Keratinocyte (primary cell): ENCODE measurements around the gene CARD11. TPM values are rescaled to one million over a fixed set of nuclear protein-coding genes. Genes with fewer than 3 reads are reported as not detected.

Experiments used
- DNase-seq: peaks from one replicate; pipeline ENCODE4 v3.0.0-alpha.2; 2011; ENCODE audit warnings: low read depth, missing footprints, low spot score
- FAIRE-seq: peaks from 2 replicates; lab custom pipeline; 2011; peaks lifted over from hg19 to GRCh38; lab: Jason Lieb, UNC
- H2AFZ ChIP-seq: 2 replicates; pipeline ENCODE4 v1.6.0; 2012; ENCODE audit warnings: low read length, control low read depth, inconsistent platforms; ENCODE audit not compliant: control insufficient read depth
- H3K27ac ChIP-seq: 2 replicates; pipeline ENCODE4 v1.5.1; 2011; ENCODE audit warnings: low read length; ENCODE audit not compliant: control insufficient read depth, insufficient read depth
- H3K27me3 ChIP-seq: 3 replicates; pipeline ENCODE4 v1.6.0; 2011; ENCODE audit warnings: low read length; ENCODE audit not compliant: control insufficient read depth, insufficient read depth; ENCODE audit errors: extremely low read depth
- H3K36me3 ChIP-seq, 2 experiments: 2 replicates in 1 of 2; 3 replicates in 1 of 2; pipeline ENCODE4 v1.5.1; 2011; ENCODE audit warnings: low read length in 2 of 2, mild to moderate bottlenecking in 1 of 2; ENCODE audit not compliant: control insufficient read depth in 2 of 2, insufficient read depth in 2 of 2; ENCODE audit errors: extremely low read depth in 1 of 2
- H3K4me1 ChIP-seq: 3 replicates; pipeline ENCODE4 v1.5.1; 2011; ENCODE audit warnings: low read length; ENCODE audit not compliant: control insufficient read depth, insufficient read depth; ENCODE audit errors: extremely low read depth
- H3K4me2 ChIP-seq: 3 replicates; pipeline ENCODE4 v1.6.0; 2011; ENCODE audit warnings: low read depth, low read length; ENCODE audit not compliant: control insufficient read depth, insufficient read depth; ENCODE audit errors: extremely low read depth
- H3K4me3 ChIP-seq, 3 experiments: fragments of 200-600 bp in 1 of 3; sonication (generic) in 1 of 3; 2 replicates in 2 of 3; 3 replicates in 1 of 3; pipeline ENCODE4 v1.5.1; 2011 to 2016; ENCODE audit warnings: low read length in 3 of 3, mild to moderate bottlenecking in 3 of 3, control low read depth in 2 of 3, inconsistent platforms in 1 of 3, low read depth in 1 of 3, mixed read lengths in 1 of 3, mixed run types in 1 of 3, moderate library complexity in 1 of 3; ENCODE audit not compliant: control insufficient read depth in 2 of 3, insufficient read depth in 2 of 3; ENCODE audit errors: extremely low read depth in 1 of 3
- H3K79me2 ChIP-seq: 2 replicates; pipeline ENCODE4 v1.6.0; 2012; ENCODE audit warnings: low read length; ENCODE audit not compliant: control insufficient read depth, insufficient read depth
- H3K9ac ChIP-seq: 3 replicates; pipeline ENCODE4 v1.6.0; 2011; ENCODE audit warnings: low read length; ENCODE audit not compliant: control insufficient read depth, insufficient read depth; ENCODE audit errors: extremely low read depth
- H3K9me1 ChIP-seq: 3 replicates; pipeline ENCODE4 v1.6.0; 2011; ENCODE audit warnings: low read length; ENCODE audit not compliant: control insufficient read depth, insufficient read depth; ENCODE audit errors: extremely low read depth
- H3K9me3 ChIP-seq: 2 replicates; pipeline ENCODE4 v1.5.1; 2012; ENCODE audit warnings: low read depth, low read length; ENCODE audit not compliant: control insufficient read depth
- H4K20me1 ChIP-seq: 3 replicates; pipeline ENCODE4 v1.6.0; 2011; ENCODE audit warnings: low read length; ENCODE audit not compliant: control insufficient read depth, insufficient read depth; ENCODE audit errors: extremely low read depth
- CTCF ChIP-seq, 3 experiments: IDR thresholded peaks in 1 of 3; conservative IDR thresholded peaks in 1 of 3; optimal IDR thresholded peaks in 1 of 3; 2 replicates in 2 of 3; 3 replicates in 1 of 3; pipeline versions ENCODE3 to v1.5.1; 2011; ENCODE audit warnings: low read length in 3 of 3, mild to moderate bottlenecking in 3 of 3, moderate library complexity in 2 of 3, control low read depth in 1 of 3, inconsistent platforms in 1 of 3; ENCODE audit not compliant: insufficient read depth in 2 of 3; ENCODE audit errors: extremely low read depth in 1 of 3
- EZH2 ChIP-seq: IDR thresholded peaks from one replicate; pipeline ENCODE4 v1.6.1; 2012; ENCODE audit warnings: inconsistent platforms, mild to moderate bottlenecking, low read length, moderate library complexity
- dilution Hi-C: fragments of 300-500 bp; cut with MboI; formaldehyde crosslinking; loops from one replicate; pipeline ENCODE4 v1.7.0; 2020; ENCODE audit warnings: low sequenced_read_pairs; ENCODE audit not compliant: extremely low pct_ligation_motif_present
- polyA plus RNA-seq, 5 experiments: library from polyadenylated mRNA; depleted of rRNA in 3 of 5; stranded (reverse) in 3 of 5; stranded (forward) in 1 of 5; unstranded in 1 of 5; fragments of >200 nt; gene quantifications; 1 replicate in 1 of 5; 2 replicates in 3 of 5; 3 replicates in 1 of 5; pipeline versions ENCODE4 v1.2.1 to v1.2.3, GENCODE V29; 2011 to 2012; ENCODE audit warnings: missing spikeins in 2 of 5, low read depth in 1 of 5, low replicate concordance in 1 of 5

The CARD11 gene
- polyA plus RNA-seq, 1 donor (not counting 4 experiments of a cell fraction or from before 2014, with no cell fraction given) = 4.3 TPM

- peaks cover 18% of the 10 kb centered on the region for H3K27me3 ChIP-seq
- no peaks in the 10 kb centered on the region for H3K36me3 ChIP-seq
- no peak for TF ChIP-seq EZH2
- no peak for TF ChIP-seq CTCF (optimal IDR thresholded peaks at IDR 0.05 in 1 of 3, IDR thresholded peaks at IDR 0.05 in 1 of 3, conservative IDR thresholded peaks at IDR 0.05 in 1 of 3; ENCODE audit: extremely low read depth in 1 of 3, insufficient read depth in 2 of 3, low read length in 3 of 3)
- H3K9me3 ChIP-seq = no peaks in the 10 kb centered on the region
- H3K79me2 ChIP-seq = no peaks in the 10 kb centered on the region
- no peak overlapping the region for H3K9ac ChIP-seq
- H3K4me3 ChIP-seq = no peak overlapping the region
- no peak overlapping the region for H3K27ac ChIP-seq
- no peaks in the 10 kb centered on the region for H4K20me1 ChIP-seq
- dilution Hi-C loops = no loop called here
- no peak overlapping the region for H2AFZ ChIP-seq
- no peak for DNase-seq
- no peak for FAIRE-seq
- H3K4me1 ChIP-seq = no peaks in the 10 kb centered on the region
- no peaks in the 10 kb centered on the region for H3K9me1 ChIP-seq
- no peak overlapping the region for H3K4me2 ChIP-seq
These were observed 147.5 kb downstream of the CARD11 start for GRCh38 chr7:2896131-2896530.

- no peak overlapping the region for H3K4me3 ChIP-seq
- dilution Hi-C loops = no loop called here
These were observed 149.3 kb downstream of the CARD11 start for GRCh38 chr7:2894118-2894940.

More at GRCh38 chr7:2894118-2894940, 149.3 kb downstream of the CARD11 start:
- TF ChIP-seq CTCF (optimal IDR thresholded peaks at IDR 0.05 in 1 of 3, IDR thresholded peaks at IDR 0.05 in 1 of 3, conservative IDR thresholded peaks at IDR 0.05 in 1 of 3; ENCODE audit: extremely low read depth in 1 of 3, insufficient read depth in 2 of 3, low read length in 3 of 3) (no peak), EZH2 (no peak)
- Histone ChIP-seq H3K36me3 (no peaks in the 10 kb centered on the region), H4K20me1 (no peaks in the 10 kb centered on the region), H2AFZ (peak overlapping the region; percentile 6), H3K9me1 (no peaks in the 10 kb centered on the region), H3K27ac (no peak overlapping the region), H3K4me2 (no peak overlapping the region), H3K9ac (no peak overlapping the region), H3K79me2 (no peaks in the 10 kb centered on the region), H3K27me3 (peaks cover 18% of the 10 kb centered on the region), H3K9me3 (no peaks in the 10 kb centered on the region), H3K4me1 (no peaks in the 10 kb centered on the region)
- DNase-seq (no peak), FAIRE-seq (no peak)
